Gastroesophageal sphincter (tissue), 3 donors: ENCODE results near the gene C6orf120.

Source experiments
- EP300 ChIP-seq: sonication (generic); formaldehyde crosslinking; IDR thresholded peaks from one replicate; pipeline ENCODE4 v1.6.1; 2017; ENCODE audit warnings: antibody characterized with exemption, mild to moderate bottlenecking
- POLR2A ChIP-seq, 2 donors: fragments of 450-650 bp; IDR thresholded peaks; one replicate each; pipeline ENCODE4 v1.6.1; 2017; ENCODE audit warnings: antibody characterized with exemption in 2 of 2, mild to moderate bottlenecking in 2 of 2, moderate library complexity in 1 of 2
- POLR2AphosphoS5 ChIP-seq: sonication (generic); formaldehyde crosslinking; IDR thresholded peaks from one replicate; pipeline ENCODE4 v1.6.1; 2017; ENCODE audit warnings: antibody characterized with exemption
- TF ChIP-seq, protein P1 (sequence below), 4 experiments: fragments of 200-600 bp in 2 of 4; fragments of 450-650 bp in 2 of 4; sonication (generic) in 1 of 4; IDR thresholded peaks; one replicate each; pipeline ENCODE4 v1.5.1; 2017 to 2019; ENCODE audit warnings: antibody characterized with exemption in 4 of 4, mild to moderate bottlenecking in 2 of 4, moderate library complexity in 2 of 4

DNA sequence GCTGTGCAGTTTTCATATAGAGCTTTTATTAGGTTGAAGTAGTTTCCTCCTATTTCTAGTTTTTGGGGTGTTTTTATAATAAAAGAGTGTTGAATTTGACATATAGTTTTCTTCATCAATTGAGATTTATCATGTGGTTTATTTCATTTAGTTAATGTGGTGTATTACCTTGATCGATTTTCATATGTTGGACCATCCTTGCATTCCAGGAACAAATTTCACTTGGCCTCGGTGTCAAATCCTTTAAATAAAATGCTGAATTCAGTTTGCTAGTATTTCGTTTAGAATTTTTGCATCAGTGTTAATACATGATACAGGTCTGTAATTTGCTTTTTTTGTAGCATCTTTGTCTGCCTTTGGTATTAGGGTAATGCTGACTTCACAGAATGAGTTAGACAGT, 43.5 kb downstream of the C6orf120 start:
- TF ChIP-seq, protein P1, sequence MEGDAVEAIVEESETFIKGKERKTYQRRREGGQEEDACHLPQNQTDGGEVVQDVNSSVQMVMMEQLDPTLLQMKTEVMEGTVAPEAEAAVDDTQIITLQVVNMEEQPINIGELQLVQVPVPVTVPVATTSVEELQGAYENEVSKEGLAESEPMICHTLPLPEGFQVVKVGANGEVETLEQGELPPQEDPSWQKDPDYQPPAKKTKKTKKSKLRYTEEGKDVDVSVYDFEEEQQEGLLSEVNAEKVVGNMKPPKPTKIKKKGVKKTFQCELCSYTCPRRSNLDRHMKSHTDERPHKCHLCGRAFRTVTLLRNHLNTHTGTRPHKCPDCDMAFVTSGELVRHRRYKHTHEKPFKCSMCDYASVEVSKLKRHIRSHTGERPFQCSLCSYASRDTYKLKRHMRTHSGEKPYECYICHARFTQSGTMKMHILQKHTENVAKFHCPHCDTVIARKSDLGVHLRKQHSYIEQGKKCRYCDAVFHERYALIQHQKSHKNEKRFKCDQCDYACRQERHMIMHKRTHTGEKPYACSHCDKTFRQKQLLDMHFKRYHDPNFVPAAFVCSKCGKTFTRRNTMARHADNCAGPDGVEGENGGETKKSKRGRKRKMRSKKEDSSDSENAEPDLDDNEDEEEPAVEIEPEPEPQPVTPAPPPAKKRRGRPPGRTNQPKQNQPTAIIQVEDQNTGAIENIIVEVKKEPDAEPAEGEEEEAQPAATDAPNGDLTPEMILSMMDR (IDR thresholded peaks at IDR 0.05) = no peak
- TF ChIP-seq POLR2A (IDR thresholded peaks at IDR 0.05) (no peak), POLR2AphosphoS5 (no peak), EP300 (no peak)
